Esophagus squamous epithelium (tissue), 5 donors: ENCODE measurements around the gene PTPRM. TPM values are rescaled to one million over a fixed set of nuclear protein-coding genes. Genes with fewer than 3 reads are reported as not detected.

Experiments used
- DNase-seq: peaks from one replicate; lab custom pipeline; 2025; lab: John Stamatoyannopoulos, UW
- H3K27ac ChIP-seq, 4 donors: fragments of 200-600 bp; sonication (generic); one replicate each; pipeline ENCODE4 v1.5.1; 2016 to 2019; ENCODE audit warnings: mild to moderate bottlenecking in 1 of 4
- H3K27me3 ChIP-seq, 4 donors: fragments of 200-600 bp; sonication (generic); 1 replicate in 3 of 4; 2 replicates in 1 of 4; pipeline versions ENCODE4 v1.5.1 to v1.6.0; 2017 to 2021; ENCODE audit warnings: antibody characterized with exemption in 1 of 4
- H3K36me3 ChIP-seq, 3 donors: fragments of 200-600 bp; sonication (generic); one replicate each; pipeline ENCODE4 v1.5.1; 2016 to 2019
- H3K4me1 ChIP-seq, 3 donors: fragments of 200-600 bp; sonication (generic); one replicate each; pipeline ENCODE4 v1.5.1; 2017 to 2019
- H3K4me3 ChIP-seq, 4 donors: fragments of 200-600 bp; sonication (generic); 1 replicate in 3 of 4; 2 replicates in 1 of 4; pipeline ENCODE4 v1.5.1; 2016 to 2019; ENCODE audit warnings: mild to moderate bottlenecking in 2 of 4, moderate library complexity in 1 of 4
- H3K9me3 ChIP-seq, 3 donors: fragments of 200-600 bp; sonication (generic); one replicate each; pipeline ENCODE4 v1.5.1; 2016 to 2019
- CTCF ChIP-seq, 6 experiments: fragments of 450-650 bp in 4 of 6; fragments of 200-600 bp in 2 of 6; sonication (generic) in 2 of 6; IDR thresholded peaks; one replicate each; pipeline ENCODE4 v1.5.1; 2016 to 2019; ENCODE audit warnings: antibody characterized with exemption in 6 of 6, mild to moderate bottlenecking in 4 of 6, moderate library complexity in 4 of 6
- POLR2A ChIP-seq, 4 donors: fragments of 450-650 bp; IDR thresholded peaks; one replicate each; pipeline ENCODE4 v1.6.1; 2017; ENCODE audit warnings: antibody characterized with exemption in 4 of 4, mild to moderate bottlenecking in 4 of 4, moderate library complexity in 3 of 4
- WGBS, 2 donors: methylation state at CpG; one replicate each; pipeline ENCODE4 v1.1.5; 2018; 5-methylcytosine and 5-hydroxymethylcytosine counted together
- intact Hi-C: fragments of 100-400 bp; cut with DNase I; formaldehyde crosslinking; loops from one replicate; pipeline ENCODE4 v1.15.0; 2022
- total RNA-seq, 4 donors: library from RNA; depleted of rRNA; stranded (reverse); fragments of >200 nt; gene quantifications; one replicate each; pipeline ENCODE4 v1.1.0, GENCODE V29; 2016
- donor health status: DM: yes; HTN: yes; CAD: no.

PTPRM gene
- total RNA-seq, 4 donors from 2014 or later, result 6.5 to 38.7 (median 11.1) TPM

GRCh38 chr18:7872569-7872968 is 305.5 kb downstream of the PTPRM start:
- DNase-seq, result no peak
- 48 to 57% methylated on average over 3 of the region's 3 CpGs for WGBS, 2 donors
- no peak overlapping the region for H3K27ac ChIP-seq

GRCh38 chr18:7873316-7873715 is 306.2 kb downstream of the PTPRM start:
- Histone ChIP-seq H3K4me1 (peaks cover 0 to 27% (median 4%) of the 10 kb centered on the region in 3 donors), H3K4me3 (no peak overlapping the region), H3K27ac (no peak overlapping the region), H3K27me3 (no peaks in the 10 kb centered on the region), H3K9me3 (no peaks in the 10 kb centered on the region), H3K36me3 (no peaks in the 10 kb centered on the region)
- no peak for TF ChIP-seq POLR2A (IDR thresholded peaks at IDR 0.05)
- no peak for TF ChIP-seq CTCF (IDR thresholded peaks at IDR 0.05)
- WGBS, 2 donors, result 79 to 83% methylated on average over 2 of the region's 2 CpGs
- intact Hi-C loops, result no loop called here
- no peak for DNase-seq

More at GRCh38 chr18:7872569-7872968, 305.5 kb downstream of the PTPRM start:
- TF ChIP-seq POLR2A (IDR thresholded peaks at IDR 0.05) (no peak), CTCF (IDR thresholded peaks at IDR 0.05) (no peak)
- Histone ChIP-seq H3K36me3 (no peaks in the 10 kb centered on the region), H3K4me3 (no peak overlapping the region), H3K4me1 (peaks cover 0 to 23% (median 4%) of the 10 kb centered on the region in 3 donors), H3K27me3 (no peaks in the 10 kb centered on the region), H3K9me3 (no peaks in the 10 kb centered on the region)
- intact Hi-C loops, result no loop called here

GRCh38 chr18:7876354-7877104 is 309.4 kb downstream of the PTPRM start:
- H3K27ac ChIP-seq, result no peak overlapping the region
- no peaks in the 10 kb centered on the region for H3K27me3 ChIP-seq
- H3K4me3 ChIP-seq, result no peak overlapping the region
- intact Hi-C loops, result no loop called here
- H3K4me1 ChIP-seq, result peaks cover 0 to 18% (median 0%) of the 10 kb centered on the region in 3 donors
- no peaks in the 10 kb centered on the region for H3K9me3 ChIP-seq
- DNase-seq, result no peak
- no peaks in the 10 kb centered on the region for H3K36me3 ChIP-seq
- 87 to 90% methylated on average over 2 of the region's 2 CpGs for WGBS, 2 donors
- TF ChIP-seq CTCF (IDR thresholded peaks at IDR 0.05), result no peak
- TF ChIP-seq POLR2A (IDR thresholded peaks at IDR 0.05), result no peak

- Histone ChIP-seq H3K27ac (no peak overlapping the region), H3K4me3 (no peak overlapping the region), H3K4me1 (peaks cover 0 to 8% (median 0%) of the 10 kb centered on the region in 3 donors), H3K9me3 (no peaks in the 10 kb centered on the region), H3K27me3 (no peaks in the 10 kb centered on the region), H3K36me3 (no peaks in the 10 kb centered on the region)
- no peak for DNase-seq
- WGBS, 2 donors, result 50 to 63% methylated on average over 1 of the region's 1 CpG
- no peak for TF ChIP-seq POLR2A (IDR thresholded peaks at IDR 0.05)
- intact Hi-C loops, result no loop called here
These were observed 310.5 kb downstream of the PTPRM start for GRCh38 chr18:7877609-7878008.

GRCh38 chr18:7878265-7879211 is 311.4 kb downstream of the PTPRM start:
- Histone ChIP-seq H3K27ac (no peak overlapping the region), H3K4me3 (no peak overlapping the region), H3K36me3 (no peaks in the 10 kb centered on the region), H3K27me3 (no peaks in the 10 kb centered on the region), H3K4me1 (peaks cover 0 to 6% (median 0%) of the 10 kb centered on the region in 3 donors), H3K9me3 (no peaks in the 10 kb centered on the region)
- 50 to 57% methylated on average over 6 of the region's 6 CpGs for whole genome bisulfite sequencing, 2 donors
- TF ChIP-seq CTCF (IDR thresholded peaks at IDR 0.05) (no peak), POLR2A (IDR thresholded peaks at IDR 0.05) (no peak)
- DNase-seq, result no peak
- intact Hi-C loops, result no loop called here
